ENCODE results near the gene PSMC6. TPM values are rescaled to one million over a fixed set of nuclear protein-coding genes. Genes with fewer than 3 reads are reported as not detected.
A peak's percentile ranks its signal among the peaks of the same experiment; 100 is the strongest.

Gene PSMC6
- total RNA-seq, result 41.5 TPM

DNA sequence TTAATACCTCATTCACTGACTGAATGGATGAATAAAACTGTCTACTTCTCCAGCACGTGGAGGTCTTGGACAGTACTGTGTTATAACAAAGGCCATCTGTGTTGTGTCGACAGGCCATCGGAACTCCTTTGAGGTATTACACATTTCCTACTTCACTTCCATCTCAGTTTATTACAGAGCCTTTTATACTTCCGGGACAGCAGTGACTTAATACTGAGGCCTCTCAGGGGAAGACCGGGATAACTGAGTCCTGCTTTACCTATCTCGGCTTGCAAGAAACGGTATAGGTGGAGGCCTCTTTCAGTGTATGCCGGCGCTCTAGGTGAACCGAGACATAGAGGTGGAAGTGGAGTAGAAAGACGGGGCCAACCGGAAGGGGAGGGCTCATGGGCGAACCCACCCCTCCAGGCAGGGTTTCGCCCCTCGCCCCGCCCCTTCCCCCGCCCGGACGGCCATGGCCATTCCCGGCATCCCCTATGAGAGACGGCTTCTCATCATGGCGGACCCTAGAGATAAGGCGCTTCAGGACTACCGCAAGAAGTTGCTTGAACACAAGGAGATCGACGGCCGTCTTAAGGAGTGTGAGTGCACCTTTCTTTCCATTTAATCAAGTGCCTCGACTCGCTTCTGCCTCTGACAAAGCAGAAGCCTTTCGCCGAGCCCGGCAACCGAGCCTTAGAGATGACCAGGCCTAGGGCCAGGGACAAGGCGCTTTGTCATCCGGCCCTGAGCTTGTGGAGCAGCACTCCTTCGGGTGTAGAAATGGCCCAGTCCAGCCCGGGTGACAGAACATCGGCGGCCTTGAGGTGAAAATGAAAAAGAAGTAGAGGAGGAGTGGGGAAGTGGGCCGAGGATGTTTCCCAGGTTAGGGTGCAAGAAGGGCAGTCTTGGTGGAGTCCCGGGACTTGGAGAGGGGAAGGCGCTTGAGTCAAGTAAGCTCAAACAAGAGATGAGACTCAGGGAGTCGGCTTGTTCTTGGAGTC is at the start of gene PSMC6:
TSS of gene PSMC6 (plus strand) at position 477 of the 983 bp plus-strand sequence. CDS start at position 497, 20 bp downstream.
- DNase-seq (ENCODE audit: low read depth in 2 of 3, low spot score in 2 of 3), result peak; percentile 84 to 96 (median 93)

DNA sequence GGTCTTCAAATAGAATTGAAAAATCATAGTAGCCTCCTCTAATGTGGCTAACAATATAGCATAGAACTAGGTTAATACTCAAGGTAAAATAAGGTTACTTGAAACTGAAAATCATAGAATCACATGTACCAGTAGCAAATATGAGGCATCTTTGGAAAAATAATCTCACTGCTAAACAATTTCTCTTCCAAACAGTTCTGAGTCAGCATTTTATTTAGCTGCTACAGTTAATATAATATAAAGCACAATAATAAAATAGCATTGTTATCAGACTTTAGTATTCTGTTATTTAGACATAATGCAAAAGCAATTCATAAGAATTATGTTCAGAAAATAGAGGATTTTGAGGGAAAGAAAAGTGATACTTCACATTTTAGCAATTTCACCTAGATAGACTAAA is 46.7 kb upstream of the PSMC6 start:
- DNase-seq (ENCODE audit: low read depth in 2 of 3, low spot score in 2 of 3), result no peak

DNA sequence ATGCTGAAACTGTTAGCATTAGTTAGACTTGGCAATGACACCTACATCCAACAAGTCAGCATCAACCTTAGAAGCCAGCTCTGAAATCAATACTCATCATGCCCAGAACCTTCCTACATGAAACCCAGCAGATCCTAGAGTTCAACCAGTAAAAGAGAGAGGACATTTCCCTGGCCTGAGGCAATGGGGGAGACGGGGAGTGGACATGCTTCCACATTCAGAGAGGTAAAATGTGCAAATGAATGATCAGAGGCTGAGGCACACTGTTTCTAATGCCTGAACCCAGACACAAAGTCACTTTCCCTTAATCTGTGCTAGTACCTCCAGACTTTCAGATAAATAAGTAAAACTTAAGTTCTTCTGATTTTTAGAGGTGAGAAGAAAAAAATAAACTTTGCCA is 46.2 kb upstream of the PSMC6 start:
- DNase-seq (ENCODE audit: low read depth in 2 of 3, low spot score in 2 of 3), result no peak

DNA sequence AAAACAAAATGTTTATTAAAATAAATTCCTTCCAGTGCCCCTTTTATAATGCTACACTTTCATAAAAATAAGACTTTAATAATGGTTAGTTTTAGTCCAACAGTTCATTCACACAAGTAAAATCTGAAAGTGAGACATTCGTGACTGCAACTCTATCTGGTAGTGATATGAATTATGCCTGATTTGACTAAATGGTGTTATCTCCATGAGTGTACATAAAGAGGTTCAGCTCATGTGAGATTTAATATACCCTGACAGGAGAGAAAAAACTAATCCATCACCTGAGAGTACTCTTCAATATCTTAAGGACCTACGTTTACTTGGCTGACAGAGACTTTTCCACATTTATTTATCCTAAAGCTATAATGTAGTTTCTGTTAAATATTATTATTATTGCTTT is 45.7 kb upstream of the PSMC6 start:
- DNase-seq (ENCODE audit: low read depth in 2 of 3, low spot score in 2 of 3), result no peak

DNA sequence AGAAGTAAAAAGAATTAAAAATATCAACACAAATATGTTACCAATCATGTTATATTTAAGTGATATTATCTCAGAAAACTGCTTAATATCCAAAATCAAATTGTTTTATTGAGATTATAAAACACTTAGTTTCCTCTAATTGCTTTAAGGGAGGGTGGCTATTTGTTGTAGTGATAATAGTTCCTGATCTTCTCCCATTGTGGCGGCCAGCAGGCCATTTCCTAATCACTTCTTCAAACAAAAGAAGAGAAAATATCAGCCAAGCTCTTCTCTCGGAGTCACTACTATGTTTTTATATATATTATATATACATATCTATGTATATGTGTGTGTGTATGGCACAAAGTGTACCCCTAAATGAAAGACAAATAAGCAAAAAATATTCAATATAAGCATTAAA is 43.1 kb upstream of the PSMC6 start:
- DNase-seq (ENCODE audit: low read depth in 2 of 3, low spot score in 2 of 3), result no peak

DNA sequence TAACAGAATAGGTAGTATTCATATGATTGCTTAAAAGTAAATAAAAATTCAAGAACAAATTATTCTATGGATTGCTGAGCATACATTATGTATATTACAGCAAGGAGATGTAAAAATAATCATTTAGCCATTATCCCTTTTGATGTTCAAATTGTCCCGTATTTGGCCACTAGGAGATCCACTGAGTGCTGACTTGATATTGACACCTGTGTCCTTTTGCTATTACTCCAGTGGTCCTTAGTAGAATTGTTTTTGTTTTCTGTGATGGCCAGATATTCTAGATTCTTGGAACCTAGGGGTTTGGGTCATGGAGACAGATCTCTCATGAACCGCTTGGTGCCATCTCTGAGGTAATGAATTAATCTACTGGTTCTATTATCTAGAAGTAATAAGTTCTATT is 28.4 kb upstream of the PSMC6 start:
- DNase-seq (ENCODE audit: low read depth in 2 of 3, low spot score in 2 of 3), result peak in 2 of 3 donors; percentile 24 to 57

DNA sequence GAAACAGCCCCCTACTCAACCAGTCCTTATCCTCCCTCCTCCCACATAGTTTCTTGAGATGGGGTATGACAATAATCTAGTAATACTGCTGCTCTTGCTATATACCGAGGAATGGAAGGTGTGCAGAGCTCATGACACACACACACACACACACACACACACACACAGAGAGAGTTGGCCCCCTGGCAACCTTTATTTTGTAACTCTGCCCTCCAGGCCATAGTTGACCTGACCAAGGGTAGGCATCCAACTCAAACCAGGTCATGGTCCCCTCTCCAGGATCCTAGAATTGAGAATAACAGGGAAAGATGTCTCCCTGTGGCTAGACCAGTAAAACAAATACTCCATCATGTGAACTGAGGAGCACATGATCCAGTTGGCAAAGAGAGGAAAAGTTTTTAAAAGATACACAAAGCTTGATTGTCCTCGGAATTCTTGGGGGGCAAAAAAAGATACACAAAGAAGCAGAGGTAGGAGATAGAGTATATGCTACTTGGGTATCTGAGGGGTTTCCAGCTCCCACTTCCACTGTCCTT is 22.9 kb upstream of the PSMC6 start:
- no peak for DNase-seq (ENCODE audit: low read depth in 2 of 3, low spot score in 2 of 3)

DNA sequence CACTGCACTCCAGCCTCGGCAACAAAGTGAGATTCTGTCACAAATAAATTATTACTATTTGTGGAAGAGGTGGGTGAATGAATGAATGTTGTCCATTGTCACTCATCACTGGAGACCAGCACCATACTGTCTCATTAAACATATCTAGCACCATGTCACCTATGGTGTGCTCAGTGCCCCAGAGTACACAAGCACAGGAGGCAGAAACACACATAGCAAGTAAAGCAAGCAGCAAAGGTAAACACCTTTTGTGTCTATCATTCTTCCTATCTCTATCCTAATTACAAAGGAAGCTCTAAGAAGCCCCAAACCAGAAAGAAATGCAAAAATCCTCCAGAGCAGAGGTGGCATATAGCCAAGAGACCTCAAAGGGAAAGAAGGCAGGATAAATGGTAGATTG is 20.8 kb upstream of the PSMC6 start:
- DNase-seq (ENCODE audit: low read depth in 2 of 3, low spot score in 2 of 3), result no peak

DNA sequence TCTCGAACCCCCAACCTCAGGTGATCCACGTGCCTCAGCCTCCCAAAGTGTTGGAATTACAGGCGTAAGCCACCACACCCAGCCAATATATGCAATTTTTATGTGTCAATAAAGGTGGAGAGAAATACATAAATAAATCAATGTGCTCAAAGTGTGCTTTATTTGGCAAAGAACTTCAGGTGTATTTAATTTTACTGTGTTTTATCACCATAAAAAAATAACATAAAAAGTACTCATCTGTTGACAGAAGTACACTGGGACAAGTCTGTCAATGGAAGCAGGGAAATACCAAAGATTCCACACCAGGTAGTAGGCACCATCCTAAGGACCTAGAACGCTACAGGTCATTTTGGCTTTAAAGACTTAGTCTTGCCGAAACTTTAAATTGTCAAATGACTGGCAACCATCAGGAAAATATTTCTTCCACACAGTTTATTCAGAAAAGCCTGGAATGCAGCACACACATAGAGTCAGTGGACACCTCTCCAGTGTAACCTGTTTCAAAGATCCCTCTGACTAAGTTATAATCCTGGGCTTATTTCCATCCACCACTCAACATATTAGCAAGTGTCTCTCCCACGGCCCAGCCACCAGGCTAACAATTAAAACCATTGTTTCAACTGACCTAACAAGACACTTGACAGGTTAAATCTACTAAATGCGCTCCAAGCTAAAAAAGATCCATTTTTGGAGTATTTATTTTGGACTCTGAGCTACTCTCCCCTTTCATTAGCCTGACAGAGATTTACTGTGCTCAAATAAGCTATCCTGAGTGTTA is 15.8 kb upstream of the PSMC6 start:
- no peak for DNase-seq (ENCODE audit: low read depth in 2 of 3, low spot score in 2 of 3)

DNA sequence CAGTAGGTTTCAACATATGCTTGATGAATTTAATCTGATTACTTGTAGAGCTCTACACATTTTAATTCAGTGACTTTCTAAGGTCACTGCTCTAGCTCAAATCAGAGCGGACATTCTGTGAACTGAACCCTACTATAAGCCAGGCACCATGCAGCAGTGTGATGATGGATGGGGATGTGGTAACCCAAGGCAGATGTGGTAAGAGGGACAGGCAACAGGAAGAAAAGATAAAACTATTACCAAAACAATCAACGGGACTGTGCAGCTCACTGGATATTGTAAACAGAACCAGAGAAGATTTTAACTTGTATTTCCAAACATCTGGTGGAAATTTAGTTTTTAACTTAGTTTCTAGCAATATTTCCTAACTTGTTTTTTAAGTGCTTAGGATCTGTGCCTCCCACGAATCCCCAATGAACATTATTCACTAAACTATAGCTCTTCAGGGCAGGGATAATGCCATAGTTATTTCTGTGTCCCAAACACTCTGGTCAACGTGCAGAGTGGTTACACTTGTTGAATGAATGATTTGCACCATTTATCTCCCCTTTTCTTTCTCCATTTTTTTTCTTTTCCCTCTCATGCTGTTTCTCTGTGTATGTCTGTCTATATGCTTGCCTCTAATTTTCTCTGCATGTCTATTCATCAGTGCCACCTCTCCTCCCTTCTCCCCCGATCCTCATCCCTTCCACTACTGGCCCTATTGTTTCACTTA is 14.6 kb upstream of the PSMC6 start:
- DNase-seq (ENCODE audit: low read depth in 2 of 3, low spot score in 2 of 3), result peak in 2 of 3 donors; percentile 51 to 83

DNA sequence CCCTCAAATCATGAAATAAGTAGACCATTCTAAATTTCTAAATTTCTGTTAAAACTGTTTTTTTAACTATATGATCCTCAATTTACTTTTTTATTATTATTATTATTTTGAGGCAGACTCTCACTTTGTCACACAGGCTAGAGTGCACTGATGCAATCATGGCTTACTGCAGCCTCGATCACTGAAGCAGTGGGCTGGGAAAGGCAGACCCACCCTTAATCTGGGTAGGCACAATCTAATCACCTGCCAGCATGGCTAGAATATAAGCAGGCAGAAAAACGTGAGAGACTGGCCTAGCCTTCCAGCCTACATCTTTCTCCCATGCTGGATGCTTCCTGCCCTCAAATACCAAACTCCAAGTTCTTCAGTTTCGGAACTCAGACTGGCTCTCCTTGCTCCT is 14.0 kb upstream of the PSMC6 start:
- no peak for DNase-seq (ENCODE audit: low read depth in 2 of 3, low spot score in 2 of 3)

DNA sequence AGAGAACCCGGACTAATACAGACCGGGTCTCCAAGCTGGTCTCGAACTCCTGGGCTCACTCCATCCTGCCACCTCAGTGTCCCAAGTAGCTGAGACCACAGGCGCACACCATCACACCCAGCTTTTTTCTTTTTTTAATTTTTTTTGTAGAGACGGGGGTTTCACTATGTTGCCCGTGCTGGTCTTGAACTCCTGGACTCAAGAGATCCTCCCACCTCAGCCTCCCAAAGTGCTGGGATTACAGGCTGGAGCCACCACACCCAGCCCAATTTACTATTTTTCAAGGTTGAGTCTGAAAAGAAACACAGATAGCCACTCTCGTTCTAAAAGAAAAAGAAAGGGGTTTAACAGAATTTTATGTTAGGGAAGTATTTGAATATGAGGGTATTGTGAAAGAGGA is 13.5 kb upstream of the PSMC6 start:
- no peak for DNase-seq (ENCODE audit: low read depth in 2 of 3, low spot score in 2 of 3)

DNA sequence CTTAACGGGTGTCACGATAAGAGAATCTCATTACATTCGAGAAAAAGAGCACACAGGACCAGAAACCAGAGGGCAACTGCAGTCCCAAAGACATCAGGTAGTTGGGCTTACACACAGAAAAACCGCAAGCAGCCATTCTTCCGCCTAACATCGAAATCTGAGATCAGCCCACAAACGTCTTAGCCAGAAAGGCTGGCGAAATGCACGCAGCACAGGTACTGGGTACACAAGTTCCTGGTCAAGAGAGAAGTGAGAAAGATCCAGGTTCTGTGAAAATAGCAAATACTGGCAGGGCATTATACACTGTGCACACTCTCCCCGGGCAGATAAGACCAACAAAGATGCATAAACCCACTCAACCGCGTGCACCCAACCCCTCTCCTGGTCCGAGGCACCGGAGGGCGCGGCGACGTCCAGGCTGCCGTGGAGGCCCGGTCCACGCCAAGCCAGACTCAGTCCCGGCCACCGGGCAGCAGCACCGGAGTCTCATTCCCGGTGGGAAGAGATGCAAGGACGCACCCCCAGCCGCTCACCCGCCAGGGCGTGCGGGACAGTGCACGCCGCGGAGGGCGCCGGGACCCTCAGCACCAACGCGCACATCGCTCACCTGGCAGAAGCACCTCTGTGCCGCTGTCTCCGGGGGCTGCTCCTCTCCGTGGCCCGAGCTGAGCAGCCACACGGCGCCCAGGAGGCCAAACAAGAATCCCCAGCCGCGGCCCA is 12.1 kb upstream of the PSMC6 start:
- DNase-seq (ENCODE audit: low read depth in 2 of 3, low spot score in 2 of 3), result peak; percentile 40 to 77 (median 65)

DNA sequence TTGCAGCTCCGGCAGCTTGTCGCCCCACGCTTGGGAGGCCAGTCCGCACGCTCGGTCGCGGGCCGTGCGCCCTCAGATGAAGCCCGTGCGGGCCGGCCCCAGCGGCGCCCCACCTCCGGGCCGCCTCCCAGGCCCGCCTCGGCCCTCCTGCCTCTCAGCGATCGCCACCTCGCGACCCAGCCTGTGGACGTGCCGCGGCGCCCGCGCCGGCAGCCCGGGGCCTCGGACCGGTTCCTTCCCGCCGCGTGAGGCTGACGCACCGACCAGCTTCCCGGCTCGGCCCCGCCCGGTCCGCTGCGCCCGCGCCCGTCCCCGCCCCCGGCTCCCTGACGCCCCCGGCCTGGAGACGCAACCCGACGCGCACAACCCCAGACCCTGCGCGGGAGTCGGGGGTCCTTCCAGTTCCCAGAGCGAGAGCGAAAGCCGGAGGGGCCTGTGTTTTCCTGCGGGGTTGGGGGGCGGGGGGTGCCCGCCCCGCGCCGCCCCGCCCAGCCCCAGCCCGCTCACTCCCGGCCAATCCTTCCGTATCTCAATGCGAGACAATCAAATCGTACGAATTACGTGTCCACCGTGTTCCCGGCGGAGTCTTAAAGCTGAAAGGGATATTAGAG is 11.4 kb upstream of the PSMC6 start, which contains the start of gene ERO1A:
TSS of gene ERO1A (minus strand) at position 78 of the 611 bp plus-strand sequence. CDS start at position 1, 77 bp downstream.
- DNase-seq (ENCODE audit: low read depth in 2 of 3, low spot score in 2 of 3), result peak; percentile 30 to 80 (median 69)

DNA sequence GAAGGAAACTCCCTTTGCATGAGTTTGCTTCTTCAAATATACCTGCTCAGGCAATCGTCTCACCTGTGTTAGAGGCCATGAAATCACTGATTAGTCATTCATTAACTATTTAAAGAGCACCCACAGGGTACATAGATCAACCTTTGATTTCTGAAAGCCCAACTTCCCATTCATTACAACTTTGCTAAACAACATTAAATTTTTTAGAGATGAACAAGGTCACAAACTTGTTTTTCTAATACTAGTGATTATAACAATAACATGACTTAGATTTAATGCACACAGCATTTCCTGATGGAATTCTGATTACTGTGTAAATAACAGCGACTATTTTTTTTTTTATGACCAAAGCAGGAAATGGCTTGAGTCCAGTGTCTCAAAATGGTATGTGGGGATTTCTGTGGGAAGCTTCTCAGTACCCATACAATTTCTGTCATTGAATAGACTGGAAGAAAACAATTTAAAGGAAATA is 6.3 kb upstream of the PSMC6 start:
- no peak for DNase-seq (ENCODE audit: low read depth in 2 of 3, low spot score in 2 of 3)

DNA sequence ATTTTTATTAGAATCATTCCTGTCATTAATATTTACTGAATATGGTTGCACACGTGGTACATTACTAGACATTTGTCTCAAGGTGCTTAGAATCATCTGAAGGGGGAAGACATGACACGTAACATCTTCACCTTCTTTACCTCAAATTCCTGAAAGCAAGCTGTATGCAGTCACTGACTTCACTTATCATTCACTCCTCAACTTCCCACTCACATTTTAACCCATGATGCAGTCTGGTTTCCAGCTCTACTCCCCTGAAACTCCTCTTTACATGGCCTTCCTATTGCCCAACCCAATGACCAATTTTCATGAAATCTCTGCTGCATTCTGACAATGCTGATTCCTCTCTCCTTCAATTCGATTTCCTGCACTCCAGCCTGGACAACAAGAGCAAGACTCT is 5.8 kb upstream of the PSMC6 start:
- no peak for DNase-seq (ENCODE audit: low read depth in 2 of 3, low spot score in 2 of 3)

DNA sequence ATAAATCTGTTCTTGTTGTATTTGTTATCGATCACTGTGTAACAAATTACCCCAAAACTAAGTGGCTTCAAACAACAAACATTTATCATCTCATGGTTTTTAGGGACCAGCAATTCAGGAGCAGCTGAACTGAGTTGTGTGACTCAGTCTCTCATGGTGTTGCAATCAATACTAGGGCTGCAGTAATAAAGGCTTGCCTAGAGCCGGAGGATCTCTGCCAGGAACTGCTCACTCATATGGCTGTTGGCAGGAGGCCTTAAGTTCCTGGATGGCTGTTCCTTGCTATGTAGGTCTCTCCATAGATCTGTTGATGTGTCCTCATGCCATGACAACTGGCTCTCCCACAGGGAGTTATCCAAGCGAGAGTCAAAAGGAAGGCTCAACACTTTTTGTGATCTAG is 3.8 kb upstream of the PSMC6 start:
- no peak for DNase-seq (ENCODE audit: low read depth in 2 of 3, low spot score in 2 of 3)

DNA sequence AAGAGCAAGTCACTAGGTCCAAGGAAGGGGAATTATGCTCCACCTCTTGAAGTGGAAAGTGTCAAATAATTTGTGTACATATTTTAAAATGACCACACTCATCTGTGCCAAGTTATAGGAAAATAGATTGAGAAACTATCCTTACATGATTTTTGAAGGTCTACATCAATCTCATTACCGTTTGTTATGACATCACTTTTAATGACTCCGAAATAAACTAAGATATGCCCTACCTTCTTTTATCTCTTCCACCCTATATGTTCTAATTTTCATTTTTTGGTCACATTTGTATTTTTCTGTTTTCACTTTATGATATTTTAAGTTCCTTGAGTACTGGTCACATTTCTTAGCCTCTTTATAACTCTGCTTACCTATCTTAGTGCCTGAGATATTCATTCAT is 3.3 kb upstream of the PSMC6 start:
- no peak for DNase-seq (ENCODE audit: low read depth in 2 of 3, low spot score in 2 of 3)

DNA sequence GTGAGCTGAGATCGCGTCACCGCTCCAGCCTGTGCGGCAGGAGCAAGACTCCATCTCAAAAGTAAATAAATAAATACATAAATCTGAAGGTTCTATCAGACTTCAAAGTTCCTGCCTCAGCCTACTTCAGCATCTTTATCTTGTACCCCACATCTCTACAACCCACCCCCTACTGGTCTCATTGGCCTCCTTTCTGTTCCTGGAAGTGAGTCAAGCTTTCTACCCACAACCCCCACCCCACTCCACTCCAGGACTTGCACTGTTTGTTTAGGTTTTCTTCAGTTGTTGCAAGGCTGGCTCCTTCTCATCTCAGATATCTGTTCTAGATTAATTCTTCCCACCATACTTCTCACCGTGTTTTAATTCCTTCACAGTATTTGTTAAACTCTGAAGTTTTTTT is 714 bp upstream of the PSMC6 start:
- DNase-seq (ENCODE audit: low read depth in 2 of 3, low spot score in 2 of 3), result peak in 2 of 3 donors; percentile 53 to 57
